GM18870 (cell line): ENCODE data around the gene CD72.
A peak's percentile ranks its signal among the peaks of the same experiment; 100 is the strongest.
"Not testable (repeated sequence)": the region's sequence is repeated elsewhere in the genome, so short reads cannot be mapped to it uniquely, and the experiment has no call there.

Experiments
- ATAC-seq: cut with Tn5 transposase; IDR thresholded peaks from one replicate; pipeline ENCODE4 v1.9.1; 2021; ENCODE audit warnings: moderate library complexity; ENCODE audit not compliant: unreplicated experiment

Gene CD72

GRCh38 chr9:35618854-35619799, 914 bp upstream of the CD72 start:
- no peak for ATAC-seq

- ATAC-seq: no peak
Observed at GRCh38 chr9:35617548-35617947, 665 bp downstream of the CD72 start.

GRCh38 chr9:35616681-35617459, 1.3 kb downstream of the CD72 start:
- ATAC-seq: no peak

- ATAC-seq: no peak
Observed at GRCh38 chr9:35615981-35616680, 2.1 kb downstream of the CD72 start.

- ATAC-seq: no peak
Observed at GRCh38 chr9:35612843-35613242, 5.4 kb downstream of the CD72 start.

GRCh38 chr9:35612066-35612465, 6.1 kb downstream of the CD72 start:
- not testable (repeated sequence) for ATAC-seq

GRCh38 chr9:35611230-35611797, 6.9 kb downstream of the CD72 start:
- ATAC-seq: no peak

GRCh38 chr9:35609820-35610163, 8.4 kb downstream of the CD72 start:
- no peak for ATAC-seq

GRCh38 chr9:35609001-35609819, 9.0 kb downstream of the CD72 start:
- ATAC-seq: no peak

- no peak for ATAC-seq
Observed at GRCh38 chr9:35608221-35608620, 10.0 kb downstream of the CD72 start.

- no peak for ATAC-seq
Observed at GRCh38 chr9:35606726-35607125, 11.5 kb downstream of the CD72 start.

GRCh38 chr9:35606138-35606504, 12.1 kb downstream of the CD72 start:
- ATAC-seq: no peak

- ATAC-seq: no peak
Observed at GRCh38 chr9:35605351-35606137, 12.7 kb downstream of the CD72 start.

GRCh38 chr9:35604578-35605350, 13.4 kb downstream of the CD72 start, which contains the start of gene TESK1:
TESK1 (plus strand) TSS chr9:35605262; CDS start chr9:35605620, 358 bp downstream.
- no peak for ATAC-seq

- peak; percentile 89 for ATAC-seq
Observed at GRCh38 chr9:35603986-35604577, 14.1 kb downstream of the CD72 start.

- ATAC-seq: no peak
Observed at GRCh38 chr9:35603506-35603985, 14.7 kb downstream of the CD72 start.

- no peak for ATAC-seq
Observed at GRCh38 chr9:35599763-35600604, 18.2 kb downstream of the CD72 start.
